Measurements from ENCODE around the gene PZP. TPM values are rescaled to one million over a fixed set of nuclear protein-coding genes. Genes with fewer than 3 reads are reported as not detected.
"Not testable (repeated sequence)": the region's sequence is repeated elsewhere in the genome, so short reads cannot be mapped to it uniquely, and the experiment has no call there.

Gene PZP
- total RNA-seq, 1 donor from 2014 or later, result 2.7 TPM

GRCh38 chr12:9143929-9144729 lies 64.1 kb downstream of the PZP start:
- DNase-seq (no peak), ATAC-seq (no peak)
- Histone ChIP-seq H3K27me3 (ENCODE audit: low read depth) (no peaks in the 10 kb centered on the region), H3K36me3 (no peaks in the 10 kb centered on the region), H3K4me3 (no peak overlapping the region), H3K9me3 (peaks cover 11% of the 10 kb centered on the region), H3K4me1 (no peaks in the 10 kb centered on the region), H3K27ac (no peak overlapping the region)
- TF ChIP-seq CTCF (IDR thresholded peaks at IDR 0.05), result no peak
- intact Hi-C loops (cut with DNase I), result no loop called here

GRCh38 chr12:9143137-9143536 lies 65.1 kb downstream of the PZP start:
- intact Hi-C loops (cut with DNase I), result no loop called here
- Histone ChIP-seq H3K4me1 (no peaks in the 10 kb centered on the region), H3K36me3 (no peaks in the 10 kb centered on the region), H3K27me3 (ENCODE audit: low read depth) (no peaks in the 10 kb centered on the region), H3K27ac (no peak overlapping the region), H3K9me3 (peaks cover 11% of the 10 kb centered on the region), H3K4me3 (no peak overlapping the region)
- TF ChIP-seq CTCF (IDR thresholded peaks at IDR 0.05), result no peak
- ATAC-seq (no peak), DNase-seq (no peak)

- intact Hi-C loops (cut with DNase I); H3K9me3 ChIP-seq; H3K27me3 ChIP-seq (ENCODE audit: low read depth); H3K36me3 ChIP-seq; H3K4me3 ChIP-seq; DNase-seq; ATAC-seq; H3K27ac ChIP-seq; H3K4me1 ChIP-seq: not testable (repeated sequence)
These were observed 68.5 kb downstream of the PZP start for GRCh38 chr12:9139588-9140290.

GRCh38 chr12:9135903-9136310 lies 72.3 kb downstream of the PZP start:
- no peaks in the 10 kb centered on the region for H3K4me1 ChIP-seq
- no peak for ATAC-seq
- TF ChIP-seq CTCF (IDR thresholded peaks at IDR 0.05), result no peak
- H3K27ac ChIP-seq, result peak overlapping the region; percentile 75
- H3K36me3 ChIP-seq, result no peaks in the 10 kb centered on the region
- H3K27me3 ChIP-seq (ENCODE audit: low read depth), result no peaks in the 10 kb centered on the region
- no peak overlapping the region for H3K4me3 ChIP-seq
- no peak for DNase-seq
- intact Hi-C loops (cut with DNase I), result no loop called here
- H3K9me3 ChIP-seq, result no peaks in the 10 kb centered on the region

- Histone ChIP-seq H3K27ac (peak overlapping the region; percentile 75), H3K27me3 (ENCODE audit: low read depth) (no peaks in the 10 kb centered on the region), H3K4me3 (no peak overlapping the region), H3K4me1 (no peaks in the 10 kb centered on the region), H3K9me3 (no peaks in the 10 kb centered on the region), H3K36me3 (no peaks in the 10 kb centered on the region)
- ATAC-seq (peak; percentile 54 to 58), DNase-seq (peak; percentile 47)
- peak; percentile 40 for TF ChIP-seq CTCF (IDR thresholded peaks at IDR 0.05)
- intact Hi-C loops (cut with DNase I), result no loop called here
These were observed 73.1 kb downstream of the PZP start for GRCh38 chr12:9134981-9135628.
